HEK293 (cell line): ENCODE results near the gene C14orf93.

Experiments used
- CTCF ChIA-PET: fragments of 350-600 bp; formaldehyde crosslinking; extraction: SDS; loops from one replicate; lab custom pipeline; 2021; ENCODE audit warnings: antibody characterized with exemption; lab: Yijun Ruan, JAX
- POLR2A ChIA-PET: fragments of 300-600 bp; formaldehyde crosslinking; extraction: SDS; loops from one replicate; lab custom pipeline; 2020; ENCODE audit warnings: antibody characterized with exemption, inconsistent platforms; lab: Yijun Ruan, JAX
- H3K27ac ChIP-seq: fragments of 200-500 bp; sonication (Bioruptor generic); 2 replicates; pipeline ENCODE4 v1.5.1; 2014; ENCODE audit warnings: low read depth, low read length, control low read depth, inconsistent platforms; ENCODE audit errors: extremely low read depth
- H3K36me3 ChIP-seq, 2 experiments: fragments of 200-500 bp in 1 of 2; sonication (Bioruptor generic) in 1 of 2; 1 replicate in 1 of 2; 2 replicates in 1 of 2; pipeline ENCODE4 v1.5.1; 2014 to 2017; ENCODE audit warnings: inconsistent platforms in 2 of 2, low read length in 2 of 2; ENCODE audit not compliant: control insufficient read depth in 2 of 2, insufficient read depth in 1 of 2
- H3K4me1 ChIP-seq: fragments of 200-500 bp; sonication (Bioruptor generic); 2 replicates; pipeline ENCODE4 v1.5.1; 2014; ENCODE audit warnings: mild to moderate bottlenecking, low read length, inconsistent platforms; ENCODE audit not compliant: control insufficient read depth, insufficient read depth
- H3K4me3 ChIP-seq: 2 replicates; pipeline ENCODE4 v1.5.1; 2011; ENCODE audit warnings: low read depth, mild to moderate bottlenecking, control low read depth, low read length, moderate library complexity
- H3K9me3 ChIP-seq: fragments of 200-500 bp; sonication (Bioruptor generic); 2 replicates; pipeline ENCODE4 v1.5.1; 2014; ENCODE audit warnings: low read depth, low read length, inconsistent platforms; ENCODE audit not compliant: control insufficient read depth, insufficient read depth
- BCL11B ChIP-seq: fragments of 450-650 bp; formaldehyde crosslinking; IDR thresholded peaks from 2 replicates; pipeline ENCODE4 v1.5.1; 2016; ENCODE audit warnings: low read depth, missing biosample characterization, missing genetic modification characterization
- FEZF1 ChIP-seq: fragments of 450-650 bp; formaldehyde crosslinking; IDR thresholded peaks from 2 replicates; pipeline ENCODE4 v1.5.1; 2016; ENCODE audit warnings: missing biosample characterization, missing genetic modification characterization
- GLIS1 ChIP-seq: fragments of 450-650 bp; formaldehyde crosslinking; IDR thresholded peaks from 2 replicates; pipeline ENCODE4 v1.5.1; 2016; ENCODE audit warnings: missing biosample characterization, missing genetic modification characterization
- PRDM1 ChIP-seq: fragments of 450-650 bp; formaldehyde crosslinking; IDR thresholded peaks from 2 replicates; pipeline ENCODE4; 2016; ENCODE audit warnings: missing biosample characterization, missing genetic modification characterization
- ZBTB20 ChIP-seq: fragments of 450-650 bp; formaldehyde crosslinking; IDR thresholded peaks from 2 replicates; pipeline ENCODE4 v1.5.1; 2016; ENCODE audit warnings: missing biosample characterization, missing genetic modification characterization
- ZBTB48 ChIP-seq: fragments of 450-650 bp; formaldehyde crosslinking; IDR thresholded peaks from 2 replicates; pipeline ENCODE4 v1.5.1; 2016; ENCODE audit warnings: missing biosample characterization, missing genetic modification characterization
- ZBTB7A ChIP-seq: fragments of 450-650 bp; formaldehyde crosslinking; IDR thresholded peaks from 2 replicates; pipeline ENCODE4 v1.5.1; 2016; ENCODE audit warnings: low read depth, missing biosample characterization, missing genetic modification characterization
- ZFHX2 ChIP-seq: fragments of 450-650 bp; formaldehyde crosslinking; conservative IDR thresholded peaks from 2 replicates; pipeline ENCODE4 v1.5.1; 2016; ENCODE audit warnings: missing biosample characterization, missing genetic modification characterization
- ZFP37 ChIP-seq: fragments of 450-650 bp; formaldehyde crosslinking; IDR thresholded peaks from 2 replicates; pipeline ENCODE4 v1.5.1; 2016; ENCODE audit warnings: missing biosample characterization, missing genetic modification characterization
- ZNF202 ChIP-seq: fragments of 450-650 bp; formaldehyde crosslinking; IDR thresholded peaks from 2 replicates; pipeline ENCODE4 v1.5.1; 2016; ENCODE audit warnings: missing biosample characterization, missing genetic modification characterization, borderline replicate concordance
- ZNF266 ChIP-seq: fragments of 450-650 bp; formaldehyde crosslinking; IDR thresholded peaks from 2 replicates; pipeline ENCODE4 v1.5.1; 2016; ENCODE audit warnings: missing biosample characterization, missing genetic modification characterization, low read depth
- ZNF341 ChIP-seq: fragments of 450-650 bp; formaldehyde crosslinking; IDR thresholded peaks from 2 replicates; pipeline ENCODE4; 2016; ENCODE audit warnings: low read depth, missing biosample characterization, missing genetic modification characterization
- ZNF366 ChIP-seq: fragments of 450-650 bp; formaldehyde crosslinking; conservative IDR thresholded peaks from 2 replicates; pipeline ENCODE4 v1.5.1; 2016; ENCODE audit warnings: missing biosample characterization, missing genetic modification characterization
- ZNF433 ChIP-seq: fragments of 450-650 bp; formaldehyde crosslinking; IDR thresholded peaks from 2 replicates; pipeline ENCODE4 v1.5.1; 2016; ENCODE audit warnings: missing biosample characterization, missing genetic modification characterization, low read depth
- ZNF596 ChIP-seq: fragments of 450-650 bp; IDR thresholded peaks from 2 replicates; pipeline ENCODE4 v1.5.0; 2018; ENCODE audit warnings: missing biosample characterization, mild to moderate bottlenecking, missing genetic modification characterization, moderate library complexity
- ZNF600 ChIP-seq: fragments of 450-650 bp; formaldehyde crosslinking; IDR thresholded peaks from 2 replicates; pipeline ENCODE4 v1.5.1; 2016; ENCODE audit warnings: missing biosample characterization, missing genetic modification characterization
- ZNF623 ChIP-seq: fragments of 450-650 bp; formaldehyde crosslinking; IDR thresholded peaks from 2 replicates; pipeline ENCODE4 v1.5.1; 2016; ENCODE audit warnings: missing biosample characterization, missing genetic modification characterization
- ZNF624 ChIP-seq: fragments of 450-650 bp; formaldehyde crosslinking; IDR thresholded peaks from 2 replicates; pipeline ENCODE4 v1.5.1; 2017; ENCODE audit warnings: missing biosample characterization, missing genetic modification characterization
- ZNF654 ChIP-seq: fragments of 450-650 bp; formaldehyde crosslinking; IDR thresholded peaks from 2 replicates; pipeline ENCODE4 v1.5.1; 2016; ENCODE audit warnings: low read depth, missing biosample characterization, missing genetic modification characterization
- ZNF747 ChIP-seq: fragments of 450-650 bp; formaldehyde crosslinking; IDR thresholded peaks from 2 replicates; pipeline ENCODE4 v1.5.1; 2016; ENCODE audit warnings: missing biosample characterization, missing genetic modification characterization
- ZNF76 ChIP-seq: fragments of 450-650 bp; formaldehyde crosslinking; IDR thresholded peaks from 2 replicates; pipeline ENCODE4; 2016; ENCODE audit warnings: low read depth, missing biosample characterization, missing genetic modification characterization, borderline replicate concordance
- ZNF792 ChIP-seq: fragments of 450-650 bp; formaldehyde crosslinking; IDR thresholded peaks from 2 replicates; pipeline ENCODE4 v1.5.1; 2016; ENCODE audit warnings: missing biosample characterization, missing genetic modification characterization
- TF ChIP-seq, protein P1 (sequence below): fragments of 450-650 bp; formaldehyde crosslinking; IDR thresholded peaks from 2 replicates; pipeline ENCODE4 v1.5.1; 2016; ENCODE audit warnings: missing biosample characterization, missing genetic modification characterization
- TF ChIP-seq, protein P2 (sequence below): fragments of 450-650 bp; IDR thresholded peaks from 2 replicates; pipeline ENCODE4 v1.5.1; 2018; ENCODE audit warnings: missing biosample characterization, mild to moderate bottlenecking, missing genetic modification characterization
- TF ChIP-seq, protein P3 (sequence below): fragments of 450-650 bp; formaldehyde crosslinking; IDR thresholded peaks from 2 replicates; pipeline ENCODE4 v1.5.1; 2016; ENCODE audit warnings: missing biosample characterization, missing genetic modification characterization
- TF ChIP-seq, protein P4 (sequence below): fragments of 450-650 bp; formaldehyde crosslinking; IDR thresholded peaks from 2 replicates; pipeline ENCODE4 v1.5.1; 2016; ENCODE audit warnings: missing biosample characterization, missing genetic modification characterization
- TF ChIP-seq, protein P5 (sequence below): fragments of 450-650 bp; formaldehyde crosslinking; IDR thresholded peaks from 2 replicates; pipeline ENCODE4 v1.5.1; 2017; ENCODE audit warnings: missing biosample characterization, missing genetic modification characterization

C14orf93 gene

DNA sequence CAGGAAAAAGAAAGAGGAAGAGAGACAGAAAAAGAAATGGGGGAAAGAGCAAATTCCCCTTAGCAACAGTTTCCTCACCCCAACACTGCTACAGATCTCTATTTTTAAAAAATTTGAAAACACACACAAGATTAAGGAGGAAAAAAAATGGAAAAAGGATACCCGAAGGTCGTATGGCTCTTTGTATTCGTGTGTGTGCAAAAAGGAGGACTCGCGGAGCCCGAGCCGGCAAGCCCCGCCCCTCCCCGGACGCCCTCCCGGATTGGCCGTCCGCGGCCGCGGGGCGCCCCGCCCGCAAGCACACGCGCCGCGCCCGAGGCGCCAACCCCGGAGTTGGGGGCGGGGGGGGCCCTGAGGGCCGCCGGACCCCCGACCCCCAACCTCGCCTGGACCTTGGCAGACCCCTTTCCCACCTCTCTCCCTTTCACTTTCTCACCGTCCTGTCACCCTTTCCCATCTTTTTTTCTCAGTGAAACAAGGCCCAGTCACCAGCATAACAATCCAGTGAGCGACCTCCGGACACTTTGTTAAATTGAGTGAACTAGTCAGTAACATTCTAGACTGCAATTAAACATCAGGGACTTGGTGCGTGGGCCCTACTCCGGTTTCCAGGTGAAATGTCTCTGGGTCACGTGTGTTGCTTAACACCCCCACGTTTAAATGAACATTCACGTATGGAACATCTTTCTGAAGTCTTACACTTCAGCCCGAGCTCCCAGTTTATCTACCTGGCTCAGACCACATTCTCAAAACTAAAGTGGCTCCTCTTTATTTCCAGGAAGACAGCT lies at the start of gene C14orf93 (continued):
- TF ChIP-seq, protein P1, sequence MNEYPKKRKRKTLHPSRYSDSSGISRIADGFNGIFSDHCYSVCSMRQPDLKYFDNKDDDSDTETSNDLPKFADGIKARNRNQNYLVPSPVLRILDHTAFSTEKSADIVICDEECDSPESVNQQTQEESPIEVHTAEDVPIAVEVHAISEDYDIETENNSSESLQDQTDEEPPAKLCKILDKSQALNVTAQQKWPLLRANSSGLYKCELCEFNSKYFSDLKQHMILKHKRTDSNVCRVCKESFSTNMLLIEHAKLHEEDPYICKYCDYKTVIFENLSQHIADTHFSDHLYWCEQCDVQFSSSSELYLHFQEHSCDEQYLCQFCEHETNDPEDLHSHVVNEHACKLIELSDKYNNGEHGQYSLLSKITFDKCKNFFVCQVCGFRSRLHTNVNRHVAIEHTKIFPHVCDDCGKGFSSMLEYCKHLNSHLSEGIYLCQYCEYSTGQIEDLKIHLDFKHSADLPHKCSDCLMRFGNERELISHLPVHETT (tag by site-specific recombination), result no peak
- TF ChIP-seq FEZF1 (tag by site-specific recombination) (peak; percentile 61), ZNF266 (tag by site-specific recombination) (no peak), ZNF654 (tag by site-specific recombination) (no peak), ZNF792 (tag by site-specific recombination) (no peak), BCL11B (peak; percentile 61; the same call in 1 of the 2 replicates), ZNF747 (tag by site-specific recombination) (no peak), GLIS1 (tag by site-specific recombination) (peak; percentile 40; the same call in 1 of the 2 replicates)
- TF ChIP-seq, protein P2, sequence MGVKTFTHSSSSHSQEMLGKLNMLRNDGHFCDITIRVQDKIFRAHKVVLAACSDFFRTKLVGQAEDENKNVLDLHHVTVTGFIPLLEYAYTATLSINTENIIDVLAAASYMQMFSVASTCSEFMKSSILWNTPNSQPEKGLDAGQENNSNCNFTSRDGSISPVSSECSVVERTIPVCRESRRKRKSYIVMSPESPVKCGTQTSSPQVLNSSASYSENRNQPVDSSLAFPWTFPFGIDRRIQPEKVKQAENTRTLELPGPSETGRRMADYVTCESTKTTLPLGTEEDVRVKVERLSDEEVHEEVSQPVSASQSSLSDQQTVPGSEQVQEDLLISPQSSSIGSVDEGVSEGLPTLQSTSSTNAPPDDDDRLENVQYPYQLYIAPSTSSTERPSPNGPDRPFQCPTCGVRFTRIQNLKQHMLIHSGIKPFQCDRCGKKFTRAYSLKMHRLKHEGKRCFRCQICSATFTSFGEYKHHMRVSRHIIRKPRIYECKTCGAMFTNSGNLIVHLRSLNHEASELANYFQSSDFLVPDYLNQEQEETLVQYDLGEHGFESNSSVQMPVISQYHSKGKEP, result no peak

DNA sequence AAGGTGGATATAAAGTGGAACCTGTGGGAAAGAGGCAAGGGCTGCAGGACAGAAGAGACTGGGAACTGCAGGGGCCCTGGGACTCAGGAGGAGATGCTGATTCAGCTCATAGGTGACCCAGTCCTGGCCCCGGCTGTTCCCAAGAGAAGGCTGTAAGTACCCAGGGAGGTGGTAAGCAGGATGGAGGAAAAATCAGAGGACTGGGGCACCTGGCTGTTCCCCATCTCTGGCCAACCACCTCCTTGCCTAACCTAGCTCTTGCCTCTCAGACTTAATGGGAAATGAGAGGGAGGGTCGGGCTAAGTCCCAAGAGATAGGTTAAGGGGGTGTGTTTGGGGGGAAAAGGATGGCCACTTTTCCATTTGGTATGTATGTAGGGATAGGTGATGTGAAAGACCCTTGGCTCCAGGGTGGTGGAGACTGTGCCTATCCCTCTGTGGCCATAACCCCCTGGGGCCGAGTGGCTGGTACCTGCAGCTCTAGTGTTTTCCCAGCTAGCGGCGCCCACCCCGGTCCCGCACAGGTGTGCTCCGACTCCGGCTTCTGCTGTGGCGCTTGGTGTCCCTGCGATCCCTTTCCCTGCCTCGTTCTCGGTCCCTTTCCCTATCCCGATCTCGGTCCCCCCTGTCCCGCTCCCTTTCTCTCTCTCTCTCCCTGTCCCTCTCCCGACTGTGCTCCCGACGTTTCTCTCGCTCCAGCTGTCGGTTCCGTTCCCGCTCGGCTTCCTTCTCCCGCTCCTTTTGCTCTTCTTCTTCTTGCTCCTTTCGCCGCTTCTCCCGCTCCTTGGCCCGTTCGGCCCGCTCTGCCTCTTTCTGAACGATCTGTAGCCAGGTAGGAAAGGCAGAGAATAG lies 48.9 kb upstream of the C14orf93 start:
- Histone ChIP-seq H3K36me3 (peaks cover 30 to 64% of the 10 kb centered on the region in 2 experiments), H3K4me3 (no peak overlapping the region)
- CTCF ChIA-PET, result interaction anchor here (0.6 to 16.2 kb wide), 24 partner anchors 10 to 634 kb away, joined by 3 to 469 read pairs (median 5); partner anchors contain the start of genes AJUBA and HAUS4
- TF ChIP-seq, protein P3, sequence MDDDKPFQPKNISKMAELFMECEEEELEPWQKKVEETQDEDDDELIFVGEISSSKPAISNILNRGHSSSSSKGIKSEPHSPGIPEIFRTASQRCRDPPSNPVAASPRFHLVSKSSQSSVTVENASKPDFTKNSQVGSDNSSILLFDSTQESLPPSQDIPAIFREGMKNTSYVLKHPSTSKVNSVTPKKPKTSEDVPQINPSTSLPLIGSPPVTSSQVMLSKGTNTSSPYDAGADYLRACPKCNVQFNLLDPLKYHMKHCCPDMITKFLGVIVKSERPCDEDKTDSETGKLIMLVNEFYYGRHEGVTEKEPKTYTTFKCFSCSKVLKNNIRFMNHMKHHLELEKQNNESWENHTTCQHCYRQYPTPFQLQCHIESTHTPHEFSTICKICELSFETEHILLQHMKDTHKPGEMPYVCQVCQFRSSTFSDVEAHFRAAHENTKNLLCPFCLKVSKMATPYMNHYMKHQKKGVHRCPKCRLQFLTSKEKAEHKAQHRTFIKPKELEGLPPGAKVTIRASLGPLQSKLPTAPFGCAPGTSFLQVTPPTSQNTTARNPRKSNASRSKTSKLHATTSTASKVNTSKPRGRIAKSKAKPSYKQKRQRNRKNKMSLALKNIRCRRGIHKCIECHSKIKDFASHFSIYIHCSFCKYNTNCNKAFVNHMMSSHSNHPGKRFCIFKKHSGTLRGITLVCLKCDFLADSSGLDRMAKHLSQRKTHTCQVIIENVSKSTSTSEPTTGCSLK (tag by site-specific recombination), result no peak
- TF ChIP-seq ZNF366 (tag by site-specific recombination) (peak; percentile 60), ZNF623 (no peak), ZNF433 (tag by site-specific recombination) (no peak), ZNF600 (peak; percentile 88; the same call in 1 of the 2 replicates), ZNF596 (tag by site-specific recombination) (peak; percentile 81), ZFHX2 (no peak), ZNF76 (tag by site-specific recombination) (no peak), ZNF202 (tag by site-specific recombination) (peak; percentile 80), ZBTB7A (tag by site-specific recombination) (0 out of 2 replicates have a peak, but pooled peaks have one; percentile 21), ZNF624 (no peak), ZBTB48 (peak; percentile 50; the same call in 1 of the 2 replicates), ZBTB20 (tag by site-specific recombination) (peak; percentile 55), ZNF341 (peak; percentile 75), PRDM1 (peak; percentile 60), ZFP37 (no peak)
- TF ChIP-seq, protein P4, sequence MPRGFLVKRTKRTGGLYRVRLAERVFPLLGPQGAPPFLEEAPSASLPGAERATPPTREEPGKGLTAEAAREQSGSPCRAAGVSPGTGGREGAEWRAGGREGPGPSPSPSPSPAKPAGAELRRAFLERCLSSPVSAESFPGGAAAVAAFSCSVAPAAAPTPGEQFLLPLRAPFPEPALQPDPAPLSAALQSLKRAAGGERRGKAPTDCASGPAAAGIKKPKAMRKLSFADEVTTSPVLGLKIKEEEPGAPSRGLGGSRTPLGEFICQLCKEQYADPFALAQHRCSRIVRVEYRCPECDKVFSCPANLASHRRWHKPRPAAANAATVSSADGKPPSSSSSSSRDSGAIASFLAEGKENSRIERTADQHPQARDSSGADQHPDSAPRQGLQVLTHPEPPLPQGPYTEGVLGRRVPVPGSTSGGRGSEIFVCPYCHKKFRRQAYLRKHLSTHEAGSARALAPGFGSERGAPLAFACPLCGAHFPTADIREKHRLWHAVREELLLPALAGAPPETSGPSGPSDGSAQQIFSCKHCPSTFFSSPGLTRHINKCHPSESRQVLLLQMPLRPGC (tag by site-specific recombination), result no peak
- TF ChIP-seq, protein P5, sequence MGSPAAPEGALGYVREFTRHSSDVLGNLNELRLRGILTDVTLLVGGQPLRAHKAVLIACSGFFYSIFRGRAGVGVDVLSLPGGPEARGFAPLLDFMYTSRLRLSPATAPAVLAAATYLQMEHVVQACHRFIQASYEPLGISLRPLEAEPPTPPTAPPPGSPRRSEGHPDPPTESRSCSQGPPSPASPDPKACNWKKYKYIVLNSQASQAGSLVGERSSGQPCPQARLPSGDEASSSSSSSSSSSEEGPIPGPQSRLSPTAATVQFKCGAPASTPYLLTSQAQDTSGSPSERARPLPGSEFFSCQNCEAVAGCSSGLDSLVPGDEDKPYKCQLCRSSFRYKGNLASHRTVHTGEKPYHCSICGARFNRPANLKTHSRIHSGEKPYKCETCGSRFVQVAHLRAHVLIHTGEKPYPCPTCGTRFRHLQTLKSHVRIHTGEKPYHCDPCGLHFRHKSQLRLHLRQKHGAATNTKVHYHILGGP (tag by site-specific recombination), result no peak
- TF ChIP-seq, all 188 proteins: peak for 9
- POLR2A ChIA-PET, result interaction anchor here (0.6 to 2.9 kb wide), 19 partner anchors 7 to 129 kb away, joined by 3 to 33 read pairs (median 9); partner anchors contain the start of genes ACIN1, AJUBA, C14orf119 and HAUS4
- no peaks in the 10 kb centered on the region for H3K9me3 ChIP-seq
- peaks cover 4% of the 10 kb centered on the region; the same call in 1 of the 2 replicates for H3K4me1 ChIP-seq
- H3K27ac ChIP-seq, result peak overlapping the region; percentile 40; the same call in 1 of the 2 replicates
